Esophagus squamous epithelium (tissue), 4 donors: ENCODE results near the gene MSL1.

Source experiments
- CTCF ChIP-seq, 6 experiments: fragments of 450-650 bp in 4 of 6; fragments of 200-600 bp in 2 of 6; sonication (generic) in 2 of 6; IDR thresholded peaks; one replicate each; pipeline ENCODE4 v1.5.1; 2016 to 2019; ENCODE audit warnings: antibody characterized with exemption in 6 of 6, mild to moderate bottlenecking in 4 of 6, moderate library complexity in 4 of 6
- POLR2A ChIP-seq, 4 donors: fragments of 450-650 bp; IDR thresholded peaks; one replicate each; pipeline ENCODE4 v1.6.1; 2017; ENCODE audit warnings: antibody characterized with exemption in 4 of 4, mild to moderate bottlenecking in 4 of 4, moderate library complexity in 3 of 4

- TF ChIP-seq POLR2A (IDR thresholded peaks at IDR 0.05) (no peak), CTCF (IDR thresholded peaks at IDR 0.05) (peak in 1 of 6 experiments; percentile 0)
Observed at GRCh38 chr17:40099619-40100418, 22.0 kb upstream of the MSL1 start.
